Measurements from ENCODE around the gene SURF1.

GRCh38 chr9:133327834-133328484 lies 28.3 kb downstream of the SURF1 start:
- no peak for TF ChIP-seq POLR2A (IDR thresholded peaks at IDR 0.05; ENCODE audit: borderline replicate concordance, extremely low read depth, insufficient read depth, insufficient read length)
- TF ChIP-seq, protein P1, sequence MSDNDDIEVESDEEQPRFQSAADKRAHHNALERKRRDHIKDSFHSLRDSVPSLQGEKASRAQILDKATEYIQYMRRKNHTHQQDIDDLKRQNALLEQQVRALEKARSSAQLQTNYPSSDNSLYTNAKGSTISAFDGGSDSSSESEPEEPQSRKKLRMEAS (IDR thresholded peaks at IDR 0.05), result no peak
- TF ChIP-seq CTCF (IDR thresholded peaks at IDR 0.05 in 2 of 3, conservative IDR thresholded peaks at IDR 0.05 in 1 of 3; ENCODE audit: borderline replicate concordance in 1 of 3, insufficient read depth in 1 of 3, low read depth in 2 of 3, low read length in 2 of 3), result no peak
- no peak for TF ChIP-seq EZH2 (IDR thresholded peaks at IDR 0.05)
- no peak; the same call in 1 of the 2 replicates for TF ChIP-seq POLR2AphosphoS5 (IDR thresholded peaks at IDR 0.05; ENCODE audit: low read depth, low read length)
- no peak for TF ChIP-seq ZBTB33 (IDR thresholded peaks at IDR 0.05; ENCODE audit: extremely low read depth, insufficient replicate concordance, low read length)
- no peak for TF ChIP-seq YY1 (IDR thresholded peaks at IDR 0.05; ENCODE audit: extremely low read depth, insufficient replicate concordance, low read depth, low read length)
- TF ChIP-seq FOSL1 (IDR thresholded peaks at IDR 0.05; ENCODE audit: low read depth), result no peak

Data from HCT116 (cell line).